GM12873 (cell line): ENCODE measurements around the gene TCF20.

Experiments used
- CTCF ChIP-seq: IDR thresholded peaks from 2 replicates; pipeline ENCODE4 v1.5.1; 2012; ENCODE audit warnings: low read depth, mild to moderate bottlenecking, moderate library complexity, low read length, control low read depth; ENCODE audit not compliant: insufficient read depth; ENCODE audit errors: missing control alignments

TCF20 gene

DNA sequence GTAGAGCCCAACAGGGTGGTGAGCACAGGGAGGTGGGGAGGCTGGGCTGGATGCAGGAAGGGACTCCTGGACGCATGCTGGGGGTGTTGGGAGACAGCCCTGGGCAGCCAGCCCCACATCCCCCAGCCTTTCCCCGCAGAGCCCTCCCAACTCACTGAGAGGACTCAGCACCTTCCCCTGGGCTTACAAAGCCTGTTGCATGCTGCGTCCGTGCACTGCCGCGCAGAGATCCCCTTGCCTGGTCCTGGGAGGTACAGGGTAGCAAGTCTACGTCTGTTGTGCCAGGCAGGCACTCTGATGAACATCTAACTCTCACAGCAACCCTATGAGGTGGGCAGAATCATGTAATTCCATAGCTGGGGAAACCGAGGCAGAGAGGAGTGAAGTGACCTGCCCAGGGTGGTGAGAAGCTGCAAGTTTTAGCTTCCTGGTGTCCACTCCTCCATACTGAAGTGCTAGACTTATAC is 33.9 kb upstream of the TCF20 start:
- no peak for TF ChIP-seq CTCF

DNA sequence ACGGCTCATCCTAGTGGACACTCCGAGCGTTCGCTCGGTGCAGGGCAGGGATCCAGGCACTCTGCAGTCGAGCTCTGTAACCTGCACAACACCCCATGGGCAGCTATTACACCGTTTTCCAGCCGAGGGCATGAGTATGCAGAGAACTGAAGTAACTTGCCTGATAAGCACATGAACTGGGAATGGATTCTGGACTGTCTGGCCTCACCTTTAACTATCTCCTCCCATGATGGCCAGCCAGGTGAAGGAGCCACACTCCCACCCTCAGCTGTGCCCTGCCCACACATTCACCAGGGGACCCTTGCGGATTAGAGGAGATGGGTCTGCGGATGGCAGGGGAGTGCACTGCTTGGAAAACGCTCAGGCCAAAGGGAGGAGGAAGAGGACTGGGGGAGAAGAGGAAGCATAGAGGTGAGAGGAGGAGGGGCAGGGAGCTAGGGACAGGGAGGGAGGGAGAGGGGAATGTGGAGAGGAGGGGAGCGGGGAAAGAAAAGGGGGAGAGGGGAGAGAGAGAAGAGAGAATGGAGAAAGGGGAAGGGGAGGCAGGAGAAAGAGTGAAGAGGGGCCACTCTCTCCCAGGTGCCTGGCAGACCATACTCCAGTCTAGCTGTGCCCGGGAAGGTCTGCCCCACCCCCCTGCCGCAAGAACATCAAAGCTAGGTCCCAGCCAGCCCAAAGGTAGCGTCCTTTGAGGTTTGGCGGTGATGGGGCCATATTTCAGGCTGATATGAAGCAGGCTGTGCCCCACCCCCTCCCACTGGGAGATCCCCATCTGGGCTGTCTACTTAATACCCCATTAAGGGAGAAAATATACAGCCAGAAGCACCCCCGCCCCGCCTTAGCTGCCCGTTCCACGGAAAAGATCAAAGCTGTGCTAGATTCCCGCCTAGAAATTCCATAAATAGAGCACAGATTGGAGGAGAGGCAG is 33.2 kb upstream of the TCF20 start:
- no peak for TF ChIP-seq CTCF

DNA sequence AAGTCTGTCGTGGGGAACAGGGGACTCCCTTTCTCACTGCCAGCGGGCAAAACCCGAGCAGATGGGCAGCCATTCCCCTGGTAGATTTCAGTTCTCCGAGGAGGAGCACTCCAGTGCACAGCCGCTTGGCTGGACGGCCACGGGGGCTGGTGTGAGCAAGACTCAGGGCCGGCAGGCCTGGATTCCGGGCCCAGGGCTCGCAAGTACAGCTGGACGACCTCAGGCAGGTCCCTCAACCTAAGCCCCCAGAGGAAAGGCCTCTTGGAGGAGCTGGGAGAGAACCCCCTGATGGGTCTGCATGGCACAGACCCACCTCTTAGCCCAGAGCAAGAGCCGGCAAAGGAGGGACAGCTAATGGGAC is 31.3 kb upstream of the TCF20 start:
- TF ChIP-seq CTCF, result no peak

DNA sequence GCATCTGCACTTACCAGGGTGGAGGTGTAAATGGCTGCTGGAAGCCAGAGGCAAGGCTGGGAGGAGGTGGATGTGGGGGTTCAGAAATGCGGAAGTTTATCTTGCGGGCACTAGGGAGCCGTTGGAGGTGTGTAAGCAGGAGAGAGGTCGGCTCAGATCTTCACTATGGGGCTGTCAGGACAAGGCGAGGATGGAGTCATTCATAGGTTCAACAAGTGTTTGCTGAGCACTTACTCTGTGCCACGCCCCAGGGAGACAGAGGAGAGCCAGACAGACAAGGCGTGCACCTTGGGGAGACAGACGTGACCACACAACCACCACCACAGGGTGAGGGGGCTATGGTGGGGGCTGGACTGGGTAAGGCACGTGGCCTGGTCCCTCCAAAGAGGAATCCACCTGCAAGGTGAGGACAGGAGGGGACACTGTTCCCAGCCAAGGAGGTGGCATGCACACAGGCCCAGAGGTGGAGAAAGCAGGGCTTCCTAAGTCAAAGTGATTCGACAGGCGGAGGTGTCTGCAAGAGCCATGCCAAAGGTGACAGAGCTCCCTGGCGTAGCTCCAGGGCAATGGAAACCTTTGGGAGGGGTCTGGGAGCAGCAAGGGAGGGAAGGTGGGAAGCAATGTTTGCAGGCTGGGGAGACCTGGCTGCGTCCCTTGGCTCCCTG is 30.8 kb upstream of the TCF20 start:
- no peak for TF ChIP-seq CTCF

GRCh38 chr22:42300259-42301076 is 30.0 kb upstream of the TCF20 start:
- TF ChIP-seq CTCF, result no peak

GRCh38 chr22:42299586-42300258 is 29.3 kb upstream of the TCF20 start:
- no peak for TF ChIP-seq CTCF
